Neural cell (in vitro differentiated cells): Measurements from ENCODE around the gene COL18A1. TPM values are rescaled to one million over a fixed set of nuclear protein-coding genes. Genes with fewer than 3 reads are reported as not detected.

ENCODE experiments used
- H2AFZ ChIP-seq: fragments of 200-600, 300-800 bp; sonication (generic), shearing (Covaris generic); 2 replicates; pipeline ENCODE4 v1.6.0; 2014; ENCODE audit warnings: low read depth, mild to moderate bottlenecking, antibody characterized with exemption, low read length, moderate library complexity
- H3F3A ChIP-seq: fragments of 200-600 bp; shearing (Covaris generic); 2 replicates; pipeline ENCODE4 v1.6.1; 2016; ENCODE audit warnings: mild to moderate bottlenecking, moderate library complexity, mixed read lengths, antibody characterized with exemption, low read length; ENCODE audit not compliant: insufficient read depth, poor library complexity, severe bottlenecking
- H3K27ac ChIP-seq: fragments of 200-600, 300-800 bp; sonication (generic), shearing (Covaris generic); 2 replicates; pipeline ENCODE4 v1.5.1; 2014; ENCODE audit warnings: mild to moderate bottlenecking, low read length, moderate library complexity
- H3K27me3 ChIP-seq: fragments of 300-800, 200-600 bp; sonication (generic), shearing (Covaris generic); 2 replicates; pipeline ENCODE4 v1.6.0; 2014; ENCODE audit warnings: mild to moderate bottlenecking, low read depth, low read length, moderate library complexity; ENCODE audit not compliant: insufficient read depth
- H3K36me3 ChIP-seq: fragments of 300-800, 200-600 bp; sonication (generic), shearing (Covaris generic); 2 replicates; pipeline ENCODE4 v1.5.1; 2014; ENCODE audit warnings: mild to moderate bottlenecking, antibody characterized with exemption, low read length, moderate library complexity; ENCODE audit not compliant: insufficient read depth
- H3K4me2 ChIP-seq: fragments of 300-800, 200-600 bp; sonication (generic), shearing (Covaris generic); 2 replicates; pipeline ENCODE4 v1.6.0; 2014; ENCODE audit warnings: mild to moderate bottlenecking, low read length
- H3K4me3 ChIP-seq: fragments of 300-800, 200-600 bp; sonication (generic), shearing (Covaris generic); 2 replicates; pipeline ENCODE4 v1.5.1; 2014; ENCODE audit warnings: mild to moderate bottlenecking, low read length, moderate library complexity
- H3K79me2 ChIP-seq: fragments of 200-600 bp; shearing (Covaris generic); replicated peaks from 2 replicates; pipeline ENCODE4 v1.6.0; 2014; ENCODE audit warnings: mild to moderate bottlenecking, low read length, moderate library complexity; ENCODE audit not compliant: insufficient read depth
- H3K9ac ChIP-seq: fragments of 300-800, 200-600 bp; sonication (generic), shearing (Covaris generic); 2 replicates; pipeline ENCODE4 v1.6.1; 2016; ENCODE audit warnings: mild to moderate bottlenecking, low read length, mixed read lengths
- H3K9me2 ChIP-seq: fragments of 200-600 bp; shearing (Covaris generic); 2 replicates; pipeline ENCODE4 v1.6.1; 2016; ENCODE audit warnings: mild to moderate bottlenecking, low read length, mixed read lengths; ENCODE audit not compliant: insufficient read depth
- H3K9me3 ChIP-seq: fragments of 200-600, 300-800 bp; sonication (generic), shearing (Covaris generic); 2 replicates; pipeline ENCODE4 v1.6.1; 2016; ENCODE audit warnings: mild to moderate bottlenecking, mixed run types, low read length, moderate library complexity, mixed read lengths
- H4K20me1 ChIP-seq: fragments of 200-600 bp; shearing (Covaris generic); 2 replicates; pipeline ENCODE4 v1.6.1; 2016; ENCODE audit warnings: mild to moderate bottlenecking, mixed run types; ENCODE audit not compliant: insufficient read depth
- CTCF ChIP-seq: fragments of 450-650 bp; IDR thresholded peaks from 2 replicates; pipeline ENCODE4 v1.5.1; 2014; ENCODE audit warnings: antibody characterized with exemption, mild to moderate bottlenecking, moderate library complexity; ENCODE audit not compliant: poor library complexity, severe bottlenecking
- EP300 ChIP-seq: fragments of 450-650 bp; conservative IDR thresholded peaks from 2 replicates; pipeline ENCODE4 v1.6.1; 2014; ENCODE audit warnings: antibody characterized with exemption, mild to moderate bottlenecking, moderate library complexity; ENCODE audit not compliant: poor library complexity, severe bottlenecking
- EZH2 ChIP-seq: fragments of 200-600, 300-800 bp; shearing (Covaris generic), sonication (generic); IDR thresholded peaks from 2 replicates; pipeline ENCODE4 v1.6.1; 2014; ENCODE audit warnings: antibody characterized with exemption, low read length, borderline replicate concordance, mild to moderate bottlenecking; ENCODE audit not compliant: insufficient read depth, poor library complexity, severe bottlenecking
- MXI1 ChIP-seq: fragments of 450-650 bp; conservative IDR thresholded peaks from 2 replicates; pipeline ENCODE4 v1.6.1; 2014; ENCODE audit warnings: antibody characterized with exemption, mild to moderate bottlenecking; ENCODE audit not compliant: poor library complexity, severe bottlenecking
- POLR2AphosphoS5 ChIP-seq: IDR thresholded peaks from 2 replicates; pipeline ENCODE4 v1.6.1; 2012
- RAD21 ChIP-seq: fragments of 450-650 bp; conservative IDR thresholded peaks from 2 replicates; pipeline ENCODE4 v1.6.1; 2014; ENCODE audit warnings: antibody characterized with exemption, mild to moderate bottlenecking, moderate library complexity
- REST ChIP-seq: IDR thresholded peaks from 2 replicates; pipeline ENCODE4 v1.6.1; 2012; ENCODE audit warnings: borderline replicate concordance
- SMC3 ChIP-seq: fragments of 450-650 bp; conservative IDR thresholded peaks from 2 replicates; pipeline ENCODE4 v1.6.1; 2014; ENCODE audit warnings: antibody characterized with exemption, mild to moderate bottlenecking, moderate library complexity; ENCODE audit not compliant: poor library complexity
- TAF1 ChIP-seq: IDR thresholded peaks from 2 replicates; pipeline ENCODE4 v1.6.1; 2012; ENCODE audit warnings: low read depth
- polyA plus RNA-seq: library from polyadenylated mRNA; depleted of rRNA; stranded (reverse); fragments of >200 nt; gene quantifications from 2 replicates; pipeline ENCODE4 v1.2.3, GENCODE V29; 2014

Gene COL18A1
- polyA plus RNA-seq, 1 donor from 2014 or later: 2.5 TPM

DNA sequence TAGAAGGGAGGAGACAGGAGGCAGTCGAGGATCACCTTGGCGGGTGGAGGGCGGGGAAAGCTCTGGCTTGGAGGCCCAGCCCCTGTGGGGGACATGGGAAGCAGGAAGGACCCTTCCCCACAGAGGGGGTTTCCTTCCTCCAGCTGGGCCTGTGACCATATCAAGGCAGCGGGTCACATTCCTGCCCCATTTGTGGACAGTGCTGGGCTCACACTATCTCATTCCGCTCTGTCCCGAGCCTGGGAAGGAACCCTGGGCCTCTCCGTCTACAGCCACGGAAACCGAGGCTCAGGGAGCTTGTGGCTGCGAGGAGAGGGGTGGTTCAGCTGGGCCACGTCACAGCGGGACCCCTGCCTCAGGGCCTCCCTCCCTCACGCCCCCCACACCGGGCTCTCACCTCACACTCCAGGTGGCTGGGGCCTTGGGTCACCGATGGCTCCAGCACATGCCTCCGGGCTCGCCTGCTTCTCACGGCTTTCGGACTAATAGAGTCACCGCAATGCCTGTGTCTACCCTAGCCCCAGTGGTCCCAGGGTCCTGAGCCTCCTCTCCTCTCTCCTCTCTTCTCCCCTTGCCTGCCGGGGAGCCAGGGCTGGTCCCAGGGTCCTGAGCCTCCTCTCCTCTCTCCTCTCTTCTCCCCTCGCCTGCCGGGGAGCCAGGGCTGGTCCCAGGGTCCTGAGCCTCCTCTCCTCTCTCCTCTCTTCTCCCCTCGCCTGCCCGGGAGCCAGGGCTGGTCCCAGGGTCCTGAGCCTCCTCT is 80.9 kb downstream of the COL18A1 start:
- Histone ChIP-seq H3K4me2 (no peak overlapping the region), H3K4me3 (no peak overlapping the region), H3K79me2 (no peaks in the 10 kb centered on the region), H3K9me2 (no peaks in the 10 kb centered on the region), H2AFZ (no peak overlapping the region), H3K9me3 (no peaks in the 10 kb centered on the region), H3K9ac (no peak overlapping the region), H4K20me1 (no peaks in the 10 kb centered on the region), H3K27ac (no peak overlapping the region), H3K36me3 (no peaks in the 10 kb centered on the region), H3F3A (no peaks in the 10 kb centered on the region), H3K27me3 (no peaks in the 10 kb centered on the region)
- TF ChIP-seq RAD21 (no peak), SMC3 (no peak), EP300 (no peak), EZH2 (no peak), TAF1 (no peak), REST (no peak), CTCF (no peak), MXI1 (no peak), POLR2AphosphoS5 (no peak)

DNA sequence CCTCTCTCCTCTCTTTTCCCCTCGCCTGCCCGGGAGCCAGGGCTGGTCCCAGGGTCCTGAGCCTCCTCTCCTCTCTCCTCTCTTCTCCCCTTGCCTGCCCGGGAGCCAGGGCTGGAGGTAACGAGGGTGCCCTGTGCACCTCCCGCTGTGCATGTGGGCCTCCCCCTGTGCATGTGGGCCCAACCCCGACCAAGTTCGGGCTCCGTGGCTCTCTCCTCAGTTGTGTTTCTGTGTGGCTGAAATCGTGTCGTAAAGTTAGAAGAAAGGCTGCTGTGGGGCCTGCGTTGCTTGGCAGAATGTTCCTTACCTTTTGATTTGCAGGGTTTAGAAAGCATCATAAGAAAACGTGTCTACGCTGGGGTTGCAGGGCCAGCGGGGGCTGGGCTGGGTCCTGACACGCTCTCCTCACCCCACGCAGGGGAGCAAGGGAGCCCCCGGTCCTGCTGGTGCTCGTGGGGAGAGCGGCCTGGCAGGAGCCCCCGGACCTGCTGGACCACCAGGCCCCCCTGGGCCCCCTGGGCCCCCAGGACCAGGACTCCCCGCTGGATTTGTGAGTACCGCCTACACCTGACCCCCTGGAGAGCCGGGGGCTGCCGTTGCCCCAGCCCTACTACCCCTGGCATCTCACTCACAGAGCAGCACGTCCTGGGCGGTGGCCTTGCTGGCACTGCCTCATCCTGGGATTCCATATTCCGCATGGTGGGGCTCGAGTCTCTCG is 81.6 kb downstream of the COL18A1 start:
- Histone ChIP-seq H2AFZ (no peak overlapping the region), H3K27me3 (no peaks in the 10 kb centered on the region), H3K27ac (no peak overlapping the region), H4K20me1 (no peaks in the 10 kb centered on the region), H3K9me2 (no peaks in the 10 kb centered on the region), H3F3A (no peaks in the 10 kb centered on the region), H3K36me3 (no peaks in the 10 kb centered on the region), H3K4me2 (no peak overlapping the region), H3K9ac (no peak overlapping the region), H3K4me3 (no peak overlapping the region), H3K9me3 (no peaks in the 10 kb centered on the region), H3K79me2 (no peaks in the 10 kb centered on the region)
- TF ChIP-seq CTCF: no peak
- TF ChIP-seq MXI1: no peak
- TF ChIP-seq EP300: no peak
- no peak for TF ChIP-seq EZH2
- no peak for TF ChIP-seq POLR2AphosphoS5
- TF ChIP-seq SMC3: no peak
